Peyer's patch (tissue), 4 donors: ENCODE measurements around the gene ITPR1. TPM values are rescaled to one million over a fixed set of nuclear protein-coding genes. Genes with fewer than 3 reads are reported as not detected.

Experiments used
- DNase-seq, 3 donors: peaks; one replicate each; pipeline ENCODE4 v3.0.0-alpha.2; 2017 to 2019
- H3K27ac ChIP-seq, 4 donors: fragments of 200-600 bp; sonication (generic); one replicate each; pipeline ENCODE4 v1.5.1; 2016 to 2019
- H3K27me3 ChIP-seq, 2 donors: fragments of 200-600 bp; sonication (generic); one replicate each; pipeline ENCODE4 v1.5.1; 2019
- H3K36me3 ChIP-seq, 3 donors: fragments of 200-600 bp; sonication (generic); one replicate each; pipeline ENCODE4 v1.5.1; 2016 to 2019
- H3K4me1 ChIP-seq, 4 donors: fragments of 200-600 bp; sonication (generic); one replicate each; pipeline ENCODE4 v1.5.1; 2016 to 2019
- H3K4me3 ChIP-seq, 4 donors: fragments of 200-600 bp; sonication (generic); 1 replicate in 3 of 4; 2 replicates in 1 of 4; pipeline ENCODE4 v1.5.1; 2016 to 2019; ENCODE audit warnings: mild to moderate bottlenecking in 1 of 4
- H3K9me3 ChIP-seq, 4 donors: fragments of 200-600 bp; sonication (generic); one replicate each; pipeline ENCODE4 v1.5.1; 2016 to 2019; ENCODE audit warnings: mild to moderate bottlenecking in 1 of 4
- CTCF ChIP-seq, 6 experiments: fragments of 450-650 bp in 4 of 6; fragments of 200-600 bp in 2 of 6; sonication (generic) in 1 of 6; IDR thresholded peaks; one replicate each; pipeline ENCODE4 v1.5.1; 2017 to 2019; ENCODE audit warnings: antibody characterized with exemption in 6 of 6, mild to moderate bottlenecking in 3 of 6, moderate library complexity in 1 of 6
- POLR2A ChIP-seq, 2 donors: fragments of 450-650 bp; IDR thresholded peaks; one replicate each; pipeline ENCODE4 v1.5.1; 2017; ENCODE audit warnings: antibody characterized with exemption in 2 of 2, mild to moderate bottlenecking in 2 of 2, moderate library complexity in 2 of 2
- total RNA-seq, 4 donors: library from RNA; depleted of rRNA; stranded (reverse); fragments of >200 nt; gene quantifications; one replicate each; pipeline ENCODE4 v1.1.0, GENCODE V29; 2016

Gene ITPR1
- total RNA-seq, 4 donors from 2014 or later, result 13.3 to 142 (median 22.7) TPM

GRCh38 chr3:4493941-4494894, 1.1 kb downstream of the ITPR1 start:
- H3K9me3 ChIP-seq, result no peaks in the 10 kb centered on the region
- H3K4me3 ChIP-seq, result peak overlapping the region; percentile 60 to 95 (median 76)
- TF ChIP-seq CTCF (IDR thresholded peaks at IDR 0.05) (no peak), POLR2A (IDR thresholded peaks at IDR 0.05) (no peak)
- H3K36me3 ChIP-seq, result no peaks in the 10 kb centered on the region
- H3K27ac ChIP-seq, result peak overlapping the region; percentile 33 to 92 (median 60)
- H3K27me3 ChIP-seq, result no peaks in the 10 kb centered on the region
- H3K4me1 ChIP-seq, result peaks cover 0 to 11% (median 0%) of the 10 kb centered on the region in 4 donors
- DNase-seq, result peak in 2 of 3 donors; percentile 28 to 56

GRCh38 chr3:4494895-4495264, 1.7 kb downstream of the ITPR1 start:
- Histone ChIP-seq H3K4me1 (peaks cover 0 to 11% (median 0%) of the 10 kb centered on the region in 4 donors), H3K27me3 (no peaks in the 10 kb centered on the region), H3K9me3 (no peaks in the 10 kb centered on the region), H3K27ac (peak overlapping the region; percentile 33 to 92 (median 60)), H3K4me3 (peak overlapping the region; percentile 60 to 95 (median 76)), H3K36me3 (no peaks in the 10 kb centered on the region)
- DNase-seq, result no peak
- TF ChIP-seq POLR2A (IDR thresholded peaks at IDR 0.05) (no peak), CTCF (IDR thresholded peaks at IDR 0.05) (no peak)

GRCh38 chr3:4495294-4496086, 2.3 kb downstream of the ITPR1 start:
- Histone ChIP-seq H3K27ac (peak overlapping the region; percentile 7 to 92 (median 56)), H3K27me3 (no peaks in the 10 kb centered on the region), H3K36me3 (no peaks in the 10 kb centered on the region), H3K4me1 (peaks cover 0 to 11% (median 0%) of the 10 kb centered on the region in 4 donors), H3K9me3 (no peaks in the 10 kb centered on the region), H3K4me3 (peak overlapping the region in 3 of 4 donors; percentile 60 to 95 (median 76))
- TF ChIP-seq POLR2A (IDR thresholded peaks at IDR 0.05) (no peak), CTCF (IDR thresholded peaks at IDR 0.05) (no peak)
- no peak for DNase-seq

- no peaks in the 10 kb centered on the region for H3K36me3 ChIP-seq
- H3K27me3 ChIP-seq, result no peaks in the 10 kb centered on the region
- no peaks in the 10 kb centered on the region for H3K9me3 ChIP-seq
- peaks cover 0 to 11% (median 0%) of the 10 kb centered on the region in 4 donors for H3K4me1 ChIP-seq
- no peak overlapping the region for H3K4me3 ChIP-seq
- no peak for DNase-seq
- TF ChIP-seq POLR2A (IDR thresholded peaks at IDR 0.05) (no peak), CTCF (IDR thresholded peaks at IDR 0.05) (no peak)
- H3K27ac ChIP-seq, result no peak overlapping the region
Measured at GRCh38 chr3:4496087-4496452, 2.9 kb downstream of the ITPR1 start.

GRCh38 chr3:4497005-4497692, 4.0 kb downstream of the ITPR1 start:
- H3K4me1 ChIP-seq, result peaks cover 0 to 5% (median 0%) of the 10 kb centered on the region in 4 donors
- H3K4me3 ChIP-seq, result no peak overlapping the region
- H3K36me3 ChIP-seq, result no peaks in the 10 kb centered on the region
- H3K27me3 ChIP-seq, result no peaks in the 10 kb centered on the region
- H3K9me3 ChIP-seq, result no peaks in the 10 kb centered on the region
- no peak for TF ChIP-seq CTCF (IDR thresholded peaks at IDR 0.05)
- no peak for TF ChIP-seq POLR2A (IDR thresholded peaks at IDR 0.05)
- no peak overlapping the region for H3K27ac ChIP-seq
- no peak for DNase-seq
